Liver (tissue), 9 donors: ENCODE measurements around the gene SPATA32. TPM values are rescaled to one million over a fixed set of nuclear protein-coding genes. Genes with fewer than 3 reads are reported as not detected.

Source experiments
- DNase-seq: peaks from one replicate; pipeline ENCODE4 v3.0.0-alpha.2; 2017; ENCODE audit warnings: low spot score
- H3K27ac ChIP-seq, 2 donors: one replicate each; pipeline ENCODE4 v1.7.0; 2013; ENCODE audit warnings: inconsistent platforms in 2 of 2, low read length in 2 of 2, control low read depth in 1 of 2, low read depth in 1 of 2, mild to moderate bottlenecking in 1 of 2
- H3K27me3 ChIP-seq, 4 donors: one replicate each; pipeline versions ENCODE4 v1.6.1 to v1.7.0; 2013; ENCODE audit warnings: low read length in 3 of 4, inconsistent platforms in 1 of 4, mild to moderate bottlenecking in 1 of 4, moderate library complexity in 1 of 4; ENCODE audit not compliant: control insufficient read depth in 4 of 4, insufficient read depth in 4 of 4
- H3K36me3 ChIP-seq, 4 donors: one replicate each; pipeline versions ENCODE4 v1.6.1 to v1.7.0; 2013; ENCODE audit warnings: low read length in 3 of 4, mild to moderate bottlenecking in 3 of 4, low read depth in 1 of 4, moderate library complexity in 1 of 4; ENCODE audit not compliant: control insufficient read depth in 4 of 4, insufficient read depth in 3 of 4
- H3K4me1 ChIP-seq, 4 donors: one replicate each; pipeline versions ENCODE4 v1.6.1 to v1.7.0; 2013; ENCODE audit warnings: low read length in 3 of 4, mild to moderate bottlenecking in 3 of 4, moderate library complexity in 1 of 4; ENCODE audit not compliant: control insufficient read depth in 4 of 4, insufficient read depth in 4 of 4
- H3K4me3 ChIP-seq, 3 donors: one replicate each; pipeline versions ENCODE4 v1.6.1 to v1.7.0; 2013; ENCODE audit warnings: low read length in 3 of 3, control low read depth in 1 of 3, low read depth in 1 of 3, mild to moderate bottlenecking in 1 of 3
- H3K9ac ChIP-seq, 2 donors: one replicate each; pipeline ENCODE4 v1.7.0; 2013; ENCODE audit warnings: low read length in 2 of 2, mild to moderate bottlenecking in 2 of 2, moderate library complexity in 2 of 2, control low read depth in 1 of 2, low read depth in 1 of 2
- H3K9me3 ChIP-seq, 4 donors: one replicate each; pipeline versions ENCODE4 v1.6.1 to v1.7.0; 2013; ENCODE audit warnings: low read length in 3 of 4; ENCODE audit not compliant: control insufficient read depth in 4 of 4
- CTCF ChIP-seq: fragments of 150-350 bp; IDR thresholded peaks from 2 replicates; pipeline ENCODE4 v1.5.1; 2017; ENCODE audit warnings: improper control_type of control experiment, low read depth, low read length; ENCODE audit not compliant: missing input control
- EGR1 ChIP-seq, 2 donors: IDR thresholded peaks; 2 replicates each; pipeline ENCODE4 v1.6.1; 2016 to 2018; ENCODE audit warnings: antibody characterized with exemption in 2 of 2, low read depth in 2 of 2
- FOXA2 ChIP-seq: IDR thresholded peaks from 2 replicates; pipeline ENCODE4 v1.6.1; 2016; ENCODE audit warnings: antibody characterized with exemption
- GABPA ChIP-seq, 2 donors: IDR thresholded peaks in 1 of 2; conservative IDR thresholded peaks in 1 of 2; 2 replicates each; pipeline ENCODE4 v1.6.1; 2016; ENCODE audit warnings: antibody characterized with exemption in 2 of 2, mild to moderate bottlenecking in 1 of 2, moderate library complexity in 1 of 2
- HNF4A ChIP-seq, 2 donors: conservative IDR thresholded peaks; 2 replicates each; pipeline ENCODE4 v1.6.1; 2016; ENCODE audit warnings: antibody characterized with exemption in 2 of 2, mild to moderate bottlenecking in 2 of 2
- HNF4G ChIP-seq: IDR thresholded peaks from 2 replicates; pipeline ENCODE4 v1.6.1; 2016; ENCODE audit warnings: antibody characterized with exemption
- JUND ChIP-seq, 2 donors: IDR thresholded peaks; 2 replicates each; pipeline ENCODE4 v1.6.1; 2016; ENCODE audit warnings: antibody characterized with exemption in 2 of 2
- MAX ChIP-seq: IDR thresholded peaks from 2 replicates; pipeline ENCODE4 v1.6.1; 2016; ENCODE audit warnings: antibody characterized with exemption
- NR2F2 ChIP-seq: IDR thresholded peaks from 2 replicates; pipeline ENCODE4 v1.6.1; 2016; ENCODE audit warnings: antibody characterized with exemption
- RAD21 ChIP-seq, 2 donors: IDR thresholded peaks; 2 replicates each; pipeline ENCODE4 v1.6.1; 2016; ENCODE audit warnings: antibody characterized with exemption in 2 of 2, mild to moderate bottlenecking in 2 of 2
- REST ChIP-seq: IDR thresholded peaks from 2 replicates; pipeline ENCODE4 v1.6.1; 2016; ENCODE audit warnings: antibody characterized with exemption, mild to moderate bottlenecking
- RXRA ChIP-seq, 2 donors: IDR thresholded peaks; 2 replicates each; pipeline ENCODE4 v1.6.1; 2017 to 2018; ENCODE audit warnings: antibody characterized with exemption in 2 of 2, mild to moderate bottlenecking in 1 of 2
- WGBS: extraction: QIAGEN DNeasy Blood & Tissue Kit; methylation state at CpG from one replicate; pipeline ENCODE4 v1.1.7; 2013; 5-methylcytosine and 5-hydroxymethylcytosine counted together
- polyA plus RNA-seq, 2 donors: library from polyadenylated mRNA; stranded (reverse) in 1 of 2; unstranded in 1 of 2; fragments of 200-250 nt in 1 of 2; fragments of >200 nt in 1 of 2; fragmentation: Nextera tagmentation in 1 of 2; extraction: Ambion mirVana in 1 of 2; gene quantifications; one replicate each; pipeline versions ENCODE4 v1.2.1 to v1.2.3, GENCODE V29; 2013 to 2015
- total RNA-seq, 2 donors: library from RNA; depleted of rRNA; stranded (reverse); fragments of >200 nt; gene quantifications; one replicate each; pipeline ENCODE4 v1.2.3, GENCODE V29; 2014
- donor health status: healthy.
- donor health status: healthy.
- donor health status: healthy.
- donor health status: healthy.
- donor health status: healthy.

Gene SPATA32
- total and polyA plus RNA-seq, 4 donors = not detected

- no peak overlapping the region for H3K9ac ChIP-seq
- H3K27ac ChIP-seq = no peak overlapping the region
- peaks cover 3 to 26% (median 20%) of the 10 kb centered on the region in 4 donors for H3K4me1 ChIP-seq
- TF ChIP-seq HNF4A (conservative IDR thresholded peaks at IDR 0.05) = peak; percentile 55 to 69
- no peak for TF ChIP-seq FOXA2
- TF ChIP-seq REST = no peak
- TF ChIP-seq RAD21 (IDR thresholded peaks at IDR 0.05) = no peak
- TF ChIP-seq EGR1 (IDR thresholded peaks at IDR 0.05; ENCODE audit: low read depth in 2 of 2) = no peak
- no peaks in the 10 kb centered on the region for H3K9me3 ChIP-seq
- no peaks in the 10 kb centered on the region for H3K27me3 ChIP-seq
- DNase-seq = no peak
- no peak overlapping the region for H3K4me3 ChIP-seq
- H3K36me3 ChIP-seq = peaks cover 22 to 40% (median 36%) of the 10 kb centered on the region in 4 donors
- 86% methylated on average over 3 of the region's 3 CpGs for WGBS
Measured at GRCh38 chr17:45271603-45272002, 9.7 kb upstream of the SPATA32 start.

- no peak overlapping the region for H3K27ac ChIP-seq
- no peak for DNase-seq
- no peaks in the 10 kb centered on the region for H3K9me3 ChIP-seq
- H3K4me1 ChIP-seq = peaks cover 3 to 25% (median 19%) of the 10 kb centered on the region in 4 donors
- H3K36me3 ChIP-seq = peaks cover 22 to 45% (median 36%) of the 10 kb centered on the region in 4 donors
- no peak for TF ChIP-seq RAD21 (IDR thresholded peaks at IDR 0.05)
- TF ChIP-seq JUND (IDR thresholded peaks at IDR 0.05) = no peak
- TF ChIP-seq CTCF = peak; percentile 18
- TF ChIP-seq MAX = no peak
- H3K27me3 ChIP-seq = no peaks in the 10 kb centered on the region
- WGBS = 87% methylated on average over 13 of the region's 13 CpGs
- H3K4me3 ChIP-seq = no peak overlapping the region
- H3K9ac ChIP-seq = no peak overlapping the region
Measured at GRCh38 chr17:45270828-45271418, 9.0 kb upstream of the SPATA32 start.

- no peak overlapping the region for H3K4me3 ChIP-seq
- H3K9ac ChIP-seq = no peak overlapping the region
- no peak for TF ChIP-seq NR2F2
- no peak for TF ChIP-seq GABPA (IDR thresholded peaks at IDR 0.05 in 1 of 2, conservative IDR thresholded peaks at IDR 0.05 in 1 of 2)
- TF ChIP-seq CTCF = no peak
- no peak for TF ChIP-seq HNF4G
- no peak for TF ChIP-seq RAD21 (IDR thresholded peaks at IDR 0.05)
- TF ChIP-seq FOXA2 = no peak
- TF ChIP-seq HNF4A (conservative IDR thresholded peaks at IDR 0.05) = no peak
- TF ChIP-seq RXRA (IDR thresholded peaks at IDR 0.05) = no peak
- no peak for TF ChIP-seq REST
- no peak for DNase-seq
- H3K27me3 ChIP-seq = no peaks in the 10 kb centered on the region
- H3K9me3 ChIP-seq = no peaks in the 10 kb centered on the region
- H3K27ac ChIP-seq = no peak overlapping the region
- peaks cover 22 to 54% (median 38%) of the 10 kb centered on the region in 4 donors for H3K36me3 ChIP-seq
- H3K4me1 ChIP-seq = peaks cover 3 to 25% (median 18%) of the 10 kb centered on the region in 4 donors
- 89% methylated on average over 7 of the region's 7 CpGs for WGBS
Measured at GRCh38 chr17:45269912-45270311, 8.0 kb upstream of the SPATA32 start.
